Stomach (tissue), 9 donors: ENCODE results near the gene UBR2. TPM values are rescaled to one million over a fixed set of nuclear protein-coding genes. Genes with fewer than 3 reads are reported as not detected.

Experiments used
- DNase-seq, 2 donors: peaks; one replicate each; pipeline versions ENCODE4 v3.0.0 to v3.0.0-alpha.2; 2013 to 2019
- H3K27ac ChIP-seq, 5 donors: fragments of 200-600 bp in 4 of 5; sonication (generic) in 4 of 5; one replicate each; pipeline ENCODE4 v1.5.1; 2013 to 2019; ENCODE audit warnings: mild to moderate bottlenecking in 1 of 5, moderate library complexity in 1 of 5
- H3K27me3 ChIP-seq, 3 donors: fragments of 200-600 bp; sonication (generic); one replicate each; pipeline ENCODE4 v1.5.1; 2017 to 2019; ENCODE audit warnings: mixed run types in 1 of 3
- H3K36me3 ChIP-seq, 4 donors: fragments of 200-600 bp; sonication (generic); 1 replicate in 3 of 4; 2 replicates in 1 of 4; pipeline ENCODE4 v1.5.1; 2016 to 2019
- H3K4me1 ChIP-seq, 4 donors: fragments of 200-600 bp; sonication (generic); one replicate each; pipeline ENCODE4 v1.5.1; 2016 to 2019
- H3K4me3 ChIP-seq, 4 donors: fragments of 200-600 bp; sonication (generic) in 3 of 4; one replicate each; pipeline ENCODE4 v1.5.1; 2016 to 2019; ENCODE audit warnings: mild to moderate bottlenecking in 1 of 4
- H3K9me3 ChIP-seq, 4 donors: fragments of 200-600 bp; sonication (generic); one replicate each; pipeline ENCODE4 v1.5.1; 2016 to 2019
- CTCF ChIP-seq, 7 experiments: fragments of 450-650 bp in 4 of 7; fragments of 200-600 bp in 3 of 7; sonication (generic) in 3 of 7; IDR thresholded peaks; one replicate each; pipeline ENCODE4 v1.5.1; 2016 to 2019; ENCODE audit warnings: antibody characterized with exemption in 7 of 7, control low read depth in 2 of 7, mild to moderate bottlenecking in 1 of 7
- EP300 ChIP-seq: sonication (generic); formaldehyde crosslinking; IDR thresholded peaks from one replicate; pipeline ENCODE4 v1.6.1; 2017; ENCODE audit warnings: antibody characterized with exemption
- POLR2A ChIP-seq, 4 donors: fragments of 450-650 bp; IDR thresholded peaks; one replicate each; pipeline ENCODE4 v1.6.1; 2016; ENCODE audit warnings: antibody characterized with exemption in 4 of 4, control low read depth in 2 of 4, mild to moderate bottlenecking in 1 of 4, moderate library complexity in 1 of 4
- POLR2AphosphoS5 ChIP-seq, 3 donors: sonication (generic); formaldehyde crosslinking; IDR thresholded peaks; one replicate each; pipeline ENCODE4 v1.6.1; 2016; ENCODE audit warnings: antibody characterized with exemption in 3 of 3
- WGBS, 5 donors: extraction: QIAGEN DNeasy Blood & Tissue Kit in 3 of 5; methylation state at CpG; one replicate each; pipeline versions ENCODE4 v1.1.5 to v1.1.7; 2013 to 2018; 5-methylcytosine and 5-hydroxymethylcytosine counted together
- intact Hi-C: fragments of 100-400 bp; cut with DNase I; formaldehyde crosslinking; loops from one replicate; pipeline ENCODE4 v1.15.1; 2023; ENCODE audit warnings: low total_unique reads
- polyA plus RNA-seq, 3 donors: library from polyadenylated mRNA; stranded (reverse); fragments of 200-250 nt; gene quantifications; one replicate each; pipeline ENCODE4 v1.2.3, GENCODE V29; 2013
- total RNA-seq, 5 donors: library from RNA; depleted of rRNA; stranded (reverse); fragments of >200 nt; gene quantifications; one replicate each; pipeline versions ENCODE4 v1.1.0 to v1.2.3, GENCODE V29; 2014 to 2016
- donor health status: healthy with polysubstance abuse.
- donor health status: Bipolar disorder and iron deficiency.
- donor health status: healthy.

Gene UBR2
- total and polyA plus RNA-seq, 8 donors = 5.1 to 57.1 (median 19.8) TPM

- no peak for DNase-seq
- intact Hi-C loops = no loop called here
- TF ChIP-seq POLR2AphosphoS5 (IDR thresholded peaks at IDR 0.05) (no peak), CTCF (IDR thresholded peaks at IDR 0.05) (no peak), EP300 (no peak), POLR2A (IDR thresholded peaks at IDR 0.05) (no peak)
Observed at GRCh38 chr6:42618105-42618504, 54.3 kb downstream of the UBR2 start.

GRCh38 chr6:42618686-42619085, 54.9 kb downstream of the UBR2 start:
- DNase-seq = no peak
- Histone ChIP-seq H3K27ac (no peak overlapping the region), H3K4me1 (no peaks in the 10 kb centered on the region), H3K4me3 (no peak overlapping the region), H3K27me3 (no peaks in the 10 kb centered on the region), H3K36me3 (peaks cover 24 to 87% (median 81%) of the 10 kb centered on the region in 4 donors), H3K9me3 (no peaks in the 10 kb centered on the region)
- 65 to 85% (median 78%) methylated on average over 5 of the region's 5 CpGs for WGBS, 5 donors
- intact Hi-C loops = no loop called here
- no peak for TF ChIP-seq EP300
- TF ChIP-seq POLR2AphosphoS5 (IDR thresholded peaks at IDR 0.05) = no peak

More at GRCh38 chr6:42618105-42618504, 54.3 kb downstream of the UBR2 start:
- Histone ChIP-seq H3K4me1 (no peaks in the 10 kb centered on the region), H3K9me3 (no peaks in the 10 kb centered on the region), H3K36me3 (peaks cover 27 to 93% (median 86%) of the 10 kb centered on the region in 4 donors), H3K4me3 (no peak overlapping the region), H3K27ac (no peak overlapping the region), H3K27me3 (no peaks in the 10 kb centered on the region)
- WGBS, 5 donors = 44 to 81% (median 67%) methylated on average over 1 of the region's 1 CpG

- intact Hi-C loops = no loop called here
- no peaks in the 10 kb centered on the region for H3K9me3 ChIP-seq
- no peak overlapping the region for H3K4me3 ChIP-seq
- H3K4me1 ChIP-seq = no peaks in the 10 kb centered on the region
- no peak for TF ChIP-seq CTCF (IDR thresholded peaks at IDR 0.05)
- TF ChIP-seq POLR2A (IDR thresholded peaks at IDR 0.05) = no peak
- TF ChIP-seq POLR2AphosphoS5 (IDR thresholded peaks at IDR 0.05) = no peak
- no peak for TF ChIP-seq EP300
- H3K27ac ChIP-seq = no peak overlapping the region
- H3K27me3 ChIP-seq = no peaks in the 10 kb centered on the region
- 79 to 89% (median 84%) methylated on average over 1 of the region's 1 CpG for WGBS, 5 donors
- H3K36me3 ChIP-seq = peaks cover 22 to 86% (median 84%) of the 10 kb centered on the region in 4 donors
- DNase-seq = no peak
Observed at GRCh38 chr6:42619963-42620362, 56.1 kb downstream of the UBR2 start.

GRCh38 chr6:42624601-42625000, 60.8 kb downstream of the UBR2 start:
- intact Hi-C loops = no loop called here
- H3K27ac ChIP-seq = no peak overlapping the region

More at GRCh38 chr6:42624601-42625000, 60.8 kb downstream of the UBR2 start:
- DNase-seq = no peak
- no peaks in the 10 kb centered on the region for H3K27me3 ChIP-seq
- H3K4me1 ChIP-seq = peaks cover 0 to 16% (median 6%) of the 10 kb centered on the region in 4 donors
- H3K36me3 ChIP-seq = peaks cover 12 to 78% (median 73%) of the 10 kb centered on the region in 4 donors
- no peak for TF ChIP-seq POLR2AphosphoS5 (IDR thresholded peaks at IDR 0.05)
- TF ChIP-seq CTCF (IDR thresholded peaks at IDR 0.05) = no peak
- TF ChIP-seq POLR2A (IDR thresholded peaks at IDR 0.05) = no peak
- TF ChIP-seq EP300 = no peak
- H3K9me3 ChIP-seq = no peaks in the 10 kb centered on the region
- H3K4me3 ChIP-seq = no peak overlapping the region
